ENCODE results near the gene CYP4A22.
"Not testable (repeated sequence)": the region's sequence is repeated elsewhere in the genome, so short reads cannot be mapped to it uniquely, and the experiment has no call there.

Gene CYP4A22, protein sequence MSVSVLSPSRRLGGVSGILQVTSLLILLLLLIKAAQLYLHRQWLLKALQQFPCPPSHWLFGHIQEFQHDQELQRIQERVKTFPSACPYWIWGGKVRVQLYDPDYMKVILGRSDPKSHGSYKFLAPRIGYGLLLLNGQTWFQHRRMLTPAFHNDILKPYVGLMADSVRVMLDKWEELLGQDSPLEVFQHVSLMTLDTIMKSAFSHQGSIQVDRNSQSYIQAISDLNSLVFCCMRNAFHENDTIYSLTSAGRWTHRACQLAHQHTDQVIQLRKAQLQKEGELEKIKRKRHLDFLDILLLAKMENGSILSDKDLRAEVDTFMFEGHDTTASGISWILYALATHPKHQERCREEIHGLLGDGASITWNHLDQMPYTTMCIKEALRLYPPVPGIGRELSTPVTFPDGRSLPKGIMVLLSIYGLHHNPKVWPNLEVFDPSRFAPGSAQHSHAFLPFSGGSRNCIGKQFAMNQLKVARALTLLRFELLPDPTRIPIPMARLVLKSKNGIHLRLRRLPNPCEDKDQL

DNA sequence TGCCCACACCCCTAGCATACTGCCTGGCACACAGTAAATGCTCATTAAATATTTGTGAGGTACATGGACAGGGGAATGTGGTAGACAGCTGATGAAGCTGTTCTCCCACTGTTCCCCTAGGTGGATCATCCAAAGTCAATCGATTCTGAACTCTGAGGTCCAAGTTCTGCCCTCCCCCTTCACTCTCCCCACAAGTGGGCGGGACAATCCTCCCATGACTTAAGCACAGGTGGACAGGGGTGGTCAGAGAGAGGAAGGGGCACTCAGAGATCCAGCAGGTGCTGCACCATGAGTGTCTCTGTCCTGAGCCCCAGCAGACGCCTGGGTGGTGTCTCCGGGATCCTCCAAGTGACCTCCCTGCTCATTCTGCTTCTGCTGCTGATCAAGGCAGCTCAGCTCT is at the start of gene CYP4A22:
Gene CYP4A22, plus strand, starts transcription at position 244 of the 400 bp plus-strand sequence. Its CDS starts 45 bp downstream, at position 289.
- H3K27ac ChIP-seq: no peak within 1 kb of the TSS
- DNase-seq (ENCODE audit: low read depth, low spot score): no peak

DNA sequence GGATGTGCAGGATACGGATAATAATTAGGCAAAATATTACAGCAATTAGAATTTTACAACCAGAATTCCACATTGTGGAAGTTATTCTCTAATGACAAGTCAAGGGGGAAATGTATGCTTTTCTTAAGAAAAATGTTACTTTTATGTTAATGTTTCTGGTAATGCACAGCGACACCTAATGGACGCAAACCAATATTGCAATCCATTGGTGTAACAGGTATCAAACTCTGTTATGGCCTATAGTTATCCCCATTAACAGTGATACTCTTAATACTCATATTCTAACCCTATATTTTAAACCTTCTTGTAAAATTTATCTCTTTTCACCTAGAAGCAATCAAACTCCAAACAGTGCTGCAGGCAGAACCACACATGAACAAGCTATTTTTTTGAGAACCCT is 47.9 kb upstream of the CYP4A22 start:
- not testable (repeated sequence) for DNase-seq (ENCODE audit: low read depth, low spot score); H3K27ac ChIP-seq

DNA sequence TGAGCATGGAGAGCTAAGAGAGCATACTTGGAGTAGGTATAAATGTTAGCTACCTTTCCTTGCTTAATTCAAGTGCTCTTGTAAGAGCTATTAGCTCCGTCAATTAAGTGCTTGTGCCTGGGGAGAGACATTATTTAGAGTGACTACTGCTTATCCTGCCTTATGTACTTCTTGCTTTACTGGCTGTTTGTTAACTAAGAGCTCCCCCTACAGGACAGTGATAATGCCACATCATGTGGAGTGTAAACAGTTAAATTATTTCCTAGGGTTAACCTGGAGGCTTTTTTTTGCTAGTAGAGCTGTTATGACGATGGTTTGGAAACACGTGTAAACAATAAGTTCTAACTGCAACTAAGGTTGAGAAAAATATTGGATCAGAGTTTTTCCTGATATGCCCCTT is 45.8 kb upstream of the CYP4A22 start:
- not testable (repeated sequence) for H3K27ac ChIP-seq; DNase-seq (ENCODE audit: low read depth, low spot score)

DNA sequence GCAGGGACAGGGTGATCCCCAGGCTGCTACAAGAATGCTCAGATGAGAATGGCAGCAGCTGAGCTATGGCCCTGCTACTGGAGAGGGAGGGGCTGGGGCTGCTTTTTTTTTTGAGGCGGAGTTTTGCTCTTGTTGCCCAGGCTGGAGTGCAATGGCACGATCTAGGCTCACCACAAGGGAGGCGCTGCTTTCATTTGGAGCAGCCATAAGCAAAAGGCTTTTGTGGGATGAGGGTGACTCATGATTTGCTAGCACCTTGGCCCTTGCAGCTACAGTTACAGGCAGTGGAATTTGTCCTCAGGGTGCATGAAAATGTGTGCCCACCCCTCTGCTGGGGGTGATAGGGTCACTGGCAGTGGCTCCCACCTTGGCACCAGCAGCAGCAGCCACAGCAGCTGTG is 32.4 kb upstream of the CYP4A22 start:
- DNase-seq (ENCODE audit: low read depth, low spot score): no peak

DNA sequence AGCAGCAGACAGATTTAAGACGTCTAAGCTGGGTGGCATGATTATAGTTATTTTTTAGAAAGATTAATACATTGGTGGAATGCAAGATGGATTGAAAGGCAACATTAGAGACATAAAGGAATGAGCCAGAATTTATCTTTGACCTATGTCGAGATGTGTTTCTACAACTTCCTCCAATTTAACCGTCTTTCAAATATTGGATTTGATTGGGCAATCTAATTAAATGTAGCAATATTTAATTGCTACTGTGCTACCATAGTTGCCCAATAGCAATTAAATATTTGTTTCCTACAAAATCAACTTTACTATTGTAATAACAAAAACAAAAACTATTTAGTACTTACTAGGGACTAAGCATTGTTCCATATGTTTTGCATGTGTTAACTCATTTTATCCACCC is 30.4 kb upstream of the CYP4A22 start:
- DNase-seq (ENCODE audit: low read depth, low spot score): no peak
- no peak overlapping the region for H3K27ac ChIP-seq

More for the DNA sequence above, 32.4 kb upstream of the CYP4A22 start:
- no peak overlapping the region for H3K27ac ChIP-seq

DNA sequence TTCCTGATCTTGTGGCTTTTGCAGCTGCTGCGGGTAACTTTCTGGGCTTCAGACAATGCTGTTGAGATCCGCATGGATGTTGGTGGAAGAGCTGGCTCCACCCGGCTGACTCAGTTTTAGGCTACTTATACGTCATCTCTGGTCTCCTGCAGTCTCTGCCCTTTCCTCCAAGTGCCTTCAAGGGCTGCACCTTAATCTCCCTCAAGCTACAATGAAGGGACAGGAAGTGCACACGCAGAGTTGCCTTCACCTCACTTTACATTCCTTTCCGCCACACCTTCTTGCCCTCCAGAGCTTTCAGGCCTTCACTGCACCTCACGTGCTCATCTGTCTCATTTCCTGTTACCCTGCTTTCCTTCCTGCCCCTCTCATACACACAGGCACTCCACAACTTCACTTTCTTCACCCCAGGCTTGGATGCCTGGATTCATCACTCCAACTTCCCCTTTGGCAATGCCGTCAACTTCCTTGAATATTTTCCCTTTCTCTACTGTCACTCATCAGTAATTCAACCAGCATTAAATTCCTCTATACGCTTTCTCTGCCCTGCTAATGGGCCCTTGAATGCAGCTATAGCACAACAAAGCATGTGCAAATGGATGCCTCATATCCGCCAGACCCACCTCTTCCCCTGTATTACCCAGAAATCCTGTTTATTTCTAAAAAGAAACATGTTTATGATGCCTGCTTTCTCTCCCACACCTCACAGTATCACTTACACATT is 29.2 kb upstream of the CYP4A22 start:
- peak; percentile 68 for DNase-seq (ENCODE audit: low read depth, low spot score)

DNA sequence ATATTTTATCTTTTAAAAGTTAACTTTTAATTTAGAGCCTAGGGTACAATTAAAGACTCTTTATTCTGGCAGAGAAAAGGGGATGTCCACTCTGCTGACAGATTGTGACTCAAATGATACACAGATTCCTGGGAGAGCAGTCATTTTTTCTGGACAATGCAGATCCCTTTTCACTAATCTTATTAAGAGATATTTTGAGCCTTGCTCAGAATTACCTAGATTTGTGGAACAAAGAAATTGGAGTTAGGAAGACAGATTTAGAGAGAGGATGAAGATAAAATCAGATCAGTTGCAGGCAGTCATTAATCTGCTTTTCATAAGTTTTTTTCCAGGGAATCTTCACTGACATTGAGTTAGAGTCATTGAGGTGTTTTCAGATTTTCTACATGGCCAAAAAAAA is 27.8 kb upstream of the CYP4A22 start:
- not testable (repeated sequence) for DNase-seq (ENCODE audit: low read depth, low spot score); H3K27ac ChIP-seq

More for the DNA sequence above, 29.2 kb upstream of the CYP4A22 start:
- peak overlapping the region; percentile 55 for H3K27ac ChIP-seq

DNA sequence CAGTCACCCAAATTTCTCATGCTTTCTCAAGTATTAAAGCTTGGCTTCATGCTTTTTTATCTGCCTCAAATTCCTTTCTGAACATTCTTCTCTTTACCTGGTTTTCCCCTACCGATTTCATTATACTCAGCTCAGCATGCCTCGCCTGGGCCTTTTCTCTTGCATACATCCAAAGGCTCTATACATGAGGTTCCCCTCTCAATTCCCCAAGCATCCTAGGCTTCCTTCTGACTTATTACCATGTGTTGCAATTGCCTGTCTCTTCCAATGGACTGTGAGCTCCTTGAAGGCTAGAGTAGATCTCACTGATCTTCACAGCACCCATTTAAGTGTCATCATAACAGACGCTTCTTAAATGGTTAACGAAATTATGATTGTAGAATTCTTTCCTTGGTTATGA is 24.1 kb upstream of the CYP4A22 start:
- H3K27ac ChIP-seq: no peak overlapping the region
- no peak for DNase-seq (ENCODE audit: low read depth, low spot score)

DNA sequence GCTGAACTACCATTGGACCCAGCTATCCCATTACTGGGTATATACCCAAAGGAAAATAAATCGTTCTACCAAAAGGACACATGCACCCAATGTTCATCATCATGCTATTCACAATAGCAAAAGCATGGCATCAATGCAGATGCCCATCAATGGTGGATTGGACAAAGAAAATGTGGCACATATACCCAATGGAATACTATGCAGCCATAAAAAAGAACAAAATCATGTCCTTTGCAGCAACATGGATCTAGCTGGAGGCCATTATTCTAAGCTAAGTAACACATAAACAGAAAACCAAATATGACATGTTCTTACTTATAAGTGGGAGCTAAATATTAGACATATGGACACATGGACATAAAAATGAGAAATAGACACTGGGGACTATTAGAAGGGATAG is 16.2 kb upstream of the CYP4A22 start:
- not testable (repeated sequence) for H3K27ac ChIP-seq; DNase-seq (ENCODE audit: low read depth, low spot score)

DNA sequence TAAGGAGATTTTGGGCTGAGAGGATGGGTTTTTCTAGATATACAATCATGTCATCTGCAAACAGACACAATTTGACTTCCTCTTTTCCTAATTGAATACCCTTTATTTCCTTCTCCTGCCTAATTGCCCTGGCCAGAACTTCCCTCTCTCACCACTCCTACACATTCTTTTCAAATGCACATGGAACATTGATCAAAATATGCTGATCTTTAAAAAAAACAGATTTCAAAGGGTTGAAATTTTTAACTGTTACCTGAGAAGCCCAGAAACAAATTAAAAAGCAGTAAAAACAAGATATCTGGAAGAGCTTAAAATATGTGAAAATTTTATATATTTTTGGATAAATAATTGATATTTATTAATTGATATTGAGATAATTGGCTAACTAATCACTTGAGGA is 12.4 kb upstream of the CYP4A22 start:
- DNase-seq (ENCODE audit: low read depth, low spot score); H3K27ac ChIP-seq: not testable (repeated sequence)

DNA sequence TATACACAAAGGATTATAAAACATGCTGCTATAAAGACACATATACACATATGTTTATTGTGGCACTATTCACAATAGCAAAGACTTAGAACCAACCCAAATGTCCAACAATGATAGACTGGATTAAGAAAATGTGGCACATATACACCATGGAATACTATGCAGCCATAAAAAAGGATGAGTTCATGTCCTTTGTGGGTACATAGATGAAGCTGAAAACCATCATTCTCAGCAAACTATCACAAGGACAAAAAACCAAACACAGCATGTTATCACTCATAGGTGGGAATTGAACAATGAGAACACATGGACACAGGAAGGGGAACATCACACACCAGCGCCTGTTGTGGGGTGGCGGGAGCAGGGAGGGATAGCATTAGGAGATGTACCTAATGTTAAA is 10.2 kb upstream of the CYP4A22 start:
- not testable (repeated sequence) for DNase-seq (ENCODE audit: low read depth, low spot score); H3K27ac ChIP-seq

DNA sequence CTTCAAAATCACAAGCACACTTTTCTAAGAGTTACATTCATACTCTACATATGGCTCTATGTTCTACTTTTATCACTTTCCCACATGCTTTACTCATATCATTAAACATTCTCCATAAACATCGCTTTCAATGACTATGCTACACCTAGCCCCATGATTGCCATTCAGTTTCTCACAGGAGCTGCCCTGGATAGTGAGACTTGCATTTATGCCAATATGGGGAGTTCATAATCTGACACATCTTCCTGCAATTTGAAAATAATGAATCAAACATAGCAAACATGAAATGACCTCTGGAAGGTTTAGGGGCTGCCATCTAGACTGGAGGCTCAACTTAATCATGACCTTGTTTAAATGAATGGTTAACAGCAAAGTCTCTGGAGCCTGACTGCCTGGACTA is 9.0 kb upstream of the CYP4A22 start:
- no peak for DNase-seq (ENCODE audit: low read depth, low spot score)
- no peak overlapping the region for H3K27ac ChIP-seq

DNA sequence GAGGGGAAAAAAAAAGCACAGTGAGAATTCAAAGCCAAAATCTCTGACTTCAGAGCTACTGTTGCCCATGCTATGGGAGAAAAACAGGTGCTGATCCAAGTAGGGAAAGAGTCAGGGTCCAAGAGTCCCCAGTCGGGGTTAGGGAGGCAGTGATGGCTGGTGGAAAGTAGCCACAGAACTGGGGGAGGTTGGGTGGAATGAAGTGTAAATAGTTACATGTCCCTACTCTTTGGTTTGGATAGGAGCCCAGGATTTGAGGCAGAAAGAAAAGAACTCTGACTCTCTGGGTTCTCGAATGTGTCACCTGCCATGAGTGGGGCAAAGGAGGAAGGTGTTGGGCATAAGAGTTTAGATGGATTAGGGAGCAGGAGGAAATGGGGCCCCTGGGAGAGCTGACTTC is 8.4 kb upstream of the CYP4A22 start:
- DNase-seq (ENCODE audit: low read depth, low spot score); H3K27ac ChIP-seq: not testable (repeated sequence)

DNA sequence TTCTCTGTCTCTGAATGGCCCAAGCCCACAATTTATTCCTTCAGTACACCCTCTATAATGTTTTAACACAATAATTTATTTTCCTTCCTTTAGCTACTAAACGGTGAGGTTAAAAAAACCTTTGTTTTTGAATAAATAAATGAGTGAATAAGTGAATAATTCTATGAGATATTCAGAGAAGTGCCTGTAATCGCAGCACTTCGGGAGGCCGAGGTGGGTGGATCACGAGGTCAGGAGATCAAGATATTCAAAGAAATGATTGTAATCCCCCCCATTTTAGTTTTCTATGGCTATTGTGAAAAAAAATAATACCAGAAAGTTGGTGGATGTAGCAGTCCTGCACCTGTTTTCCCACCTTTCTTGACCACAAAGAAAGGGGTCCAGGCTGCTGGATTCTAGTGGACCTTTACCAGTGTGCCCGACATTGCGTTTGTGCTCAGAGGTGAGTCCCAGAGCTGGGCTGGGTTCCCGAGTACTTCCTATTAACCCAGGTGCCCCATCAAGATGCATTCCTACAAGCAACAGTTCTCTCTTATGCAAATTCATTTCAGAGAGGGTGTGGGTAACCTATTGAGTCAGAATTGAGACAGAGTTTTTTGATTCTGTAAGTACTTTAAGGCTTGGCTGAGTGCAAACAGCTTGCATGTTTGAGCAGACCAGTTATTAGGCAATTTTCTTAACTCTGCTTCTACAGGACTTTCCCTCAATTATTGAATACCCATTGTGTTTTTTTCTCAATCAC is 7.6 kb upstream of the CYP4A22 start:
- H3K27ac ChIP-seq; DNase-seq (ENCODE audit: low read depth, low spot score): not testable (repeated sequence)

DNA sequence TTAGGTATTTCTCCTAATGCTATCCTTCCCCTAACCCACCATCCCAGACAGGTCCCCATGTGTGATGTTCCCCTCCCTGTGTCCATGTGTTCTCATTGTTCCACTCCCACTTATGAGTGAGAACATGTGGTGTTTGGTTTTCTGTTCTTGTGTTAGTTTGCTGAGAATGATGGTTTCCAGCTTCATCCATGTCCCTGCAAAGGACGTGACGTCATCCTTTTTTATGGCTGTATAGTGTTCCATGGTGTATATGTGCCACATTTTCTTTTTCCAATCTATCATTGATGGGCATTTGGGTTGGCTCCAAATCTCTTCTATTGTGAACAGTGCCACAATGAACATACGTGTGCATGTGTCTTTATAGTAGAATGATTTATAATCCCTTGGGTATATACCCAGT is 4.6 kb upstream of the CYP4A22 start:
- DNase-seq (ENCODE audit: low read depth, low spot score); H3K27ac ChIP-seq: not testable (repeated sequence)

DNA sequence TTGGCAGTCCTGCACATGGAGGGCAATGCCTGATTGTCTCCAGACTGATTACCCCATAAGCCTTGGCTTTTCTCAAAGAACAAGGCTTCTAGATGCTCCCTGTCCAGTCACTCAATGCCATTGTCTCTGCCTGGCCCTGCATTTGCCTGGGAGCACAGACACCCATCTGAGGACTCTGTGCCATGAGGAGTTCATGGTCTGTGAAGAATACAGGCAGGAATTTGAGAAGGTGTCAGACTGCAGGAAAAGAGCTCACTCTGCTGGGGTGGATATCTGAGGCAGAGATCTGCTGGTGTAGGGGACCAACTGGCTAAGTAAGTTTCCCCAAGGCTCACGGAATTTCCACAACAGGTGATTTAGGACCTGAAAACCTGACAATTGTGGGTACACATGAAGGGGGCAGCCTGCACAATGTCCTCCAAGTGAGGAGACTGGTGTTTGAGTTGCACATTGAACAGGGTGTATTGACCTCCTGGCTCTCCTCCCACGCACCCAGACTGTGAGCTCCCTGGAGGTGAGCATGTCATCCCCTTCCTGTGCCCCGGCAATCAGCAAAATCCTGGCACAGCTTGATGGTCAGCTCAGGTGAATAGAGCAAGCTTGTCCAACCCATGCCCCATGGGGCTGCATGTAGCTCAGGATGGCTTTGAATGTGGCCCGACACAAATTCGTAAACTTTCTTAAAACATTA is 829 bp downstream of the CYP4A22 start:
- H3K27ac ChIP-seq: no peak overlapping the region
- no peak for DNase-seq (ENCODE audit: low read depth, low spot score)

DNA sequence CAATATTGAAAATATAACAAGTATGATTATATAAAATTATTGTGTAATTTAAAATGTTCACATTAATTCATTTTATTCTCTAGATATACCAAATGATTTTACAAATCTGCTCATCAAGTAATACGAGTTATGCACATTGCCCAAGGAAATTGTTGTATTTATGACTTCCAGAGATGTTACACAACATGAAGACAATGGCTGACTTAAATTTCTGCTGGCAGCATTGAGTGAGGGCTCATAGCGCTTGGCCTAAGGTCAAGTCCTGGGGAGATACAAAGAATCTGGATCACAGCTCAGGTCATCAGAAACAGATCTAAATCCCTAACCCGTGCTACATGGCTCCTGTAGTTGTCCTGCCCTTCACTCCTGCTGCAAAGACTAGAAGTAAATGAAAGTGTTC is 3.1 kb downstream of the CYP4A22 start:
- H3K27ac ChIP-seq; DNase-seq (ENCODE audit: low read depth, low spot score): not testable (repeated sequence)

DNA sequence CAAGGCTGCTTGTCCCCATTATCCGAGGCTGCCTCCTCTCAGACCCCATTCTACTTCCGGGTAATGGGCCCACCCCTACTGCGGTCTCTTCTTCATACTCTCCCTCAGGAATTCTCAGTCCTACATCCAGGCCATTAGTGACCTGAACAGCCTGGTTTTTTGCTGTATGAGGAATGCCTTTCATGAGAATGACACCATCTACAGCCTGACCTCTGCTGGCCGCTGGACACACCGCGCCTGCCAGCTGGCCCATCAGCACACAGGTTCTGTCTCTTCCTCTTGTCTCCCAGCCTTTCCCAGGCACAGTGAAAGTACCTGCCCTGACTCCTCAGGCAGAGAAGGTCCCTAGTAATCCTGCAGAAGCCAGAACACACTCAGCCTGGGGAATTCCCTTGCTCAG is 6.4 kb downstream of the CYP4A22 start:
- not testable (repeated sequence) for DNase-seq (ENCODE audit: low read depth, low spot score); H3K27ac ChIP-seq

DNA sequence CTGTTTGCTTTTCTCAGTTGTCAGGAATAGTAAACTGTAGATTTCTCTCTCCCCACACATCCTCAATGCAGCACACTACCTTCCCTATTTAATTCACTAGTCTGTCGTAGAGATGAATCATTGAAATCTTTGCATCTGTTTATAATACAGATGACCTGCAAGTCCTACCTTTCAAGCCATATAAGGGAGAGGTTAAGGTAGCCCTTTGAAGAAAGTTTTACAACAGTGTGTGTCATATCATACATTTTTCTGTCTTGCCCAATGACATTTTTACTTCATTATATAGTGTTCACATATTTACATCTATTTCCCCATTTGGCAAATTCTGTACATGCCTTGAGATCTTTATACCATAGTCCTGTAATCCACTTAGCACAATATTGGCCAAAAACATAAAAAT is 9.3 kb downstream of the CYP4A22 start:
- not testable (repeated sequence) for H3K27ac ChIP-seq; DNase-seq (ENCODE audit: low read depth, low spot score)
